HG03196 (cell line): ENCODE measurements around the gene EEIG1.

Experiments used
- ATAC-seq: cut with Tn5 transposase; IDR thresholded peaks from one replicate; pipeline ENCODE4 v1.9.1; 2021; ENCODE audit not compliant: unreplicated experiment

The EEIG1 gene

GRCh38 chr9:127961155-127961490, 19.7 kb downstream of the EEIG1 start:
- ATAC-seq: no peak

GRCh38 chr9:127960410-127961154, 20.2 kb downstream of the EEIG1 start:
- ATAC-seq: no peak

- ATAC-seq: no peak
Observed at GRCh38 chr9:127959841-127960409, 20.9 kb downstream of the EEIG1 start.

- ATAC-seq: no peak
Observed at GRCh38 chr9:127959398-127959797, 21.4 kb downstream of the EEIG1 start.

GRCh38 chr9:127958728-127959127, 22.1 kb downstream of the EEIG1 start:
- ATAC-seq: no peak

- no peak for ATAC-seq
Observed at GRCh38 chr9:127955294-127956015, 25.3 kb downstream of the EEIG1 start.

GRCh38 chr9:127954831-127955293, 25.9 kb downstream of the EEIG1 start:
- no peak for ATAC-seq

GRCh38 chr9:127953768-127954505, 26.9 kb downstream of the EEIG1 start:
- no peak for ATAC-seq

GRCh38 chr9:127953154-127953553, 27.6 kb downstream of the EEIG1 start:
- ATAC-seq: no peak

GRCh38 chr9:127950513-127951289, 30.1 kb downstream of the EEIG1 start:
- no peak for ATAC-seq

GRCh38 chr9:127949827-127950512, 30.8 kb downstream of the EEIG1 start:
- no peak for ATAC-seq

GRCh38 chr9:127947841-127948710, 32.7 kb downstream of the EEIG1 start:
- ATAC-seq: no peak

GRCh38 chr9:127946728-127947127, 34.1 kb downstream of the EEIG1 start:
- no peak for ATAC-seq

GRCh38 chr9:127945942-127946341, 34.8 kb downstream of the EEIG1 start:
- ATAC-seq: no peak

- no peak for ATAC-seq
Observed at GRCh38 chr9:127945338-127945737, 35.5 kb downstream of the EEIG1 start.

GRCh38 chr9:127944586-127945218, 36.1 kb downstream of the EEIG1 start:
- ATAC-seq: no peak

GRCh38 chr9:127943731-127944144, 37.1 kb downstream of the EEIG1 start:
- ATAC-seq: no peak

- no peak for ATAC-seq
Observed at GRCh38 chr9:127943011-127943662, 37.7 kb downstream of the EEIG1 start.
